Nephron (organoid): ENCODE results near the gene HSPH1.

ENCODE experiments used
- H3K27ac Mint-ChIP-seq, 3 experiments: 2 replicates each; pipeline ENCODE4 v1.8.0; 2020; ENCODE audit warnings: mixed read lengths in 3 of 3, mild to moderate bottlenecking in 2 of 3, moderate library complexity in 1 of 3
- H3K27me3 Mint-ChIP-seq: 2 replicates; pipeline ENCODE4 v1.8.0; 2021; ENCODE audit warnings: low read depth, mild to moderate bottlenecking, moderate library complexity, mixed read lengths
- H3K36me3 Mint-ChIP-seq: 2 replicates; pipeline ENCODE4 v1.8.0; 2020; ENCODE audit warnings: low read depth, mixed read lengths
- H3K4me1 Mint-ChIP-seq: 2 replicates; pipeline ENCODE4 v1.8.0; 2020; ENCODE audit warnings: mixed read lengths
- H3K4me3 Mint-ChIP-seq, 3 experiments: 2 replicates each; pipeline ENCODE4 v1.8.0; 2020; ENCODE audit warnings: mild to moderate bottlenecking in 3 of 3, mixed read lengths in 3 of 3, moderate library complexity in 2 of 3
- H3K9me3 Mint-ChIP-seq: 2 replicates; pipeline ENCODE4 v1.8.0; 2020; ENCODE audit warnings: mixed read lengths
- TF ChIP-seq, protein P1 (sequence below), 3 experiments: fragments of 200-600 bp; sonication (generic); IDR thresholded peaks; one replicate each; pipeline ENCODE4 v1.5.0; 2021; ENCODE audit warnings: antibody characterized with exemption in 3 of 3; ENCODE audit not compliant: unreplicated experiment in 3 of 3

HSPH1 gene

GRCh38 chr13:31116224-31116623 is 45.5 kb downstream of the HSPH1 start:
- no peak overlapping the region for H3K4me3 Mint-ChIP-seq
- H3K4me1 Mint-ChIP-seq = peaks cover 16% of the 10 kb centered on the region
- TF ChIP-seq, protein P1, sequence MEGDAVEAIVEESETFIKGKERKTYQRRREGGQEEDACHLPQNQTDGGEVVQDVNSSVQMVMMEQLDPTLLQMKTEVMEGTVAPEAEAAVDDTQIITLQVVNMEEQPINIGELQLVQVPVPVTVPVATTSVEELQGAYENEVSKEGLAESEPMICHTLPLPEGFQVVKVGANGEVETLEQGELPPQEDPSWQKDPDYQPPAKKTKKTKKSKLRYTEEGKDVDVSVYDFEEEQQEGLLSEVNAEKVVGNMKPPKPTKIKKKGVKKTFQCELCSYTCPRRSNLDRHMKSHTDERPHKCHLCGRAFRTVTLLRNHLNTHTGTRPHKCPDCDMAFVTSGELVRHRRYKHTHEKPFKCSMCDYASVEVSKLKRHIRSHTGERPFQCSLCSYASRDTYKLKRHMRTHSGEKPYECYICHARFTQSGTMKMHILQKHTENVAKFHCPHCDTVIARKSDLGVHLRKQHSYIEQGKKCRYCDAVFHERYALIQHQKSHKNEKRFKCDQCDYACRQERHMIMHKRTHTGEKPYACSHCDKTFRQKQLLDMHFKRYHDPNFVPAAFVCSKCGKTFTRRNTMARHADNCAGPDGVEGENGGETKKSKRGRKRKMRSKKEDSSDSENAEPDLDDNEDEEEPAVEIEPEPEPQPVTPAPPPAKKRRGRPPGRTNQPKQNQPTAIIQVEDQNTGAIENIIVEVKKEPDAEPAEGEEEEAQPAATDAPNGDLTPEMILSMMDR (IDR thresholded peaks at IDR 0.05; ENCODE audit: unreplicated experiment in 3 of 3) = no peak
- H3K27me3 Mint-ChIP-seq = peaks cover 35% of the 10 kb centered on the region
- H3K9me3 Mint-ChIP-seq = no peaks in the 10 kb centered on the region
- no peak overlapping the region for H3K27ac Mint-ChIP-seq
- no peaks in the 10 kb centered on the region for H3K36me3 Mint-ChIP-seq

DNA sequence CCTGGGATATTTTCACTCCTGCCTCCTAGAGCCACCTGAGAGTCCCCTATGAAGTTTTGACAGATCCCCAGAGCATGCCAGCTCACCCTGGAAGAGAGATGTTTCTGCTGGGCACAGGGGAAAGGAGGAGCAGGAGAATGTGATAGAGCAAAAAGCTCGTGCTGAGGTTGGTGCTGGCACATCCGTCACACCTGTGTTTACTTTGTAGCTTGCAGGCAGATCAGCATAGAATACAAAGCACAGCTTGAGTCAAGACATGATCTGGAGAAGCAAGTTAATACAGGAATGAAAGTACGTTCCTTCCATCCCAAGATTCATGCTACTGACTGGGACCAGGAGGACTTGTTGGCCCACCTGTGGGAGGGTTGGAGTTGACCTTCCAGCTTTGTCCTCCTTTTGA is 46.1 kb downstream of the HSPH1 start:
- TF ChIP-seq, protein P1 (IDR thresholded peaks at IDR 0.05; ENCODE audit: unreplicated experiment in 3 of 3) = no peak
- H3K4me3 Mint-ChIP-seq = no peak overlapping the region
- H3K27ac Mint-ChIP-seq = no peak overlapping the region
- H3K36me3 Mint-ChIP-seq = no peaks in the 10 kb centered on the region
- peaks cover 39% of the 10 kb centered on the region for H3K27me3 Mint-ChIP-seq
- H3K9me3 Mint-ChIP-seq = no peaks in the 10 kb centered on the region
- H3K4me1 Mint-ChIP-seq = peaks cover 10% of the 10 kb centered on the region

- no peak overlapping the region for H3K4me3 Mint-ChIP-seq
- no peaks in the 10 kb centered on the region for H3K9me3 Mint-ChIP-seq
- H3K36me3 Mint-ChIP-seq = no peaks in the 10 kb centered on the region
- TF ChIP-seq, protein P1 (IDR thresholded peaks at IDR 0.05; ENCODE audit: unreplicated experiment in 3 of 3) = no peak
- H3K27ac Mint-ChIP-seq = no peak overlapping the region
- H3K4me1 Mint-ChIP-seq = peaks cover 3% of the 10 kb centered on the region
- H3K27me3 Mint-ChIP-seq = peaks cover 33% of the 10 kb centered on the region
Measured at GRCh38 chr13:31114641-31115040, 47.1 kb downstream of the HSPH1 start.

- TF ChIP-seq, protein P1 (IDR thresholded peaks at IDR 0.05; ENCODE audit: unreplicated experiment in 3 of 3) = no peak
- H3K4me3 Mint-ChIP-seq = no peak overlapping the region
- H3K36me3 Mint-ChIP-seq = no peaks in the 10 kb centered on the region
- H3K27me3 Mint-ChIP-seq = peaks cover 22% of the 10 kb centered on the region
- H3K27ac Mint-ChIP-seq = no peak overlapping the region
- H3K9me3 Mint-ChIP-seq = no peaks in the 10 kb centered on the region
- no peaks in the 10 kb centered on the region for H3K4me1 Mint-ChIP-seq
Measured at GRCh38 chr13:31111136-31111535, 50.6 kb downstream of the HSPH1 start.

GRCh38 chr13:31110617-31111016 is 51.1 kb downstream of the HSPH1 start:
- H3K4me3 Mint-ChIP-seq = no peak overlapping the region
- H3K27ac Mint-ChIP-seq = no peak overlapping the region
- no peaks in the 10 kb centered on the region for H3K9me3 Mint-ChIP-seq
- TF ChIP-seq, protein P1 (IDR thresholded peaks at IDR 0.05; ENCODE audit: unreplicated experiment in 3 of 3) = no peak
- no peaks in the 10 kb centered on the region for H3K4me1 Mint-ChIP-seq
- H3K27me3 Mint-ChIP-seq = peaks cover 19% of the 10 kb centered on the region
- H3K36me3 Mint-ChIP-seq = no peaks in the 10 kb centered on the region

DNA sequence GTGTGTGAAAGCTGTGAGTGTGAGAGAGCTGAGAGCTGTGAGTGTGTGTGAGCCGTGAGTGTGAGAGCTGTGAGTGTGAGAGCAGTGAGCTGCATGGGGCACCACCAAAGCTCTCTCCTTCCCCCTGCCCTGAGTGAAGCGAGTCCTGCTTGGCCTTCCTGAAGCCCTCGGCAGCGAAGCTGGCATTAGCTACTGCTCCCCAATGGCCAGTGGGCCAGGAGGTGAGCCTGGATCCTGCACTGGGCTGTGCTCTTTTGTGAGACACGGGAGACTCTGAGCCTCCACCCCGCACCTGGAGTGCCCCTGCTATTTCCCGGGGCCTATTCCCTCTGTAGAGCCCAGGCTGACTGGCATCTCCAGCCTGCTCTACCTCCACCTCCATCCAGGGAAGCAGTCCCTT is 51.5 kb downstream of the HSPH1 start:
- peaks cover 4% of the 10 kb centered on the region for H3K4me1 Mint-ChIP-seq
- no peaks in the 10 kb centered on the region for H3K36me3 Mint-ChIP-seq
- H3K9me3 Mint-ChIP-seq = no peaks in the 10 kb centered on the region
- H3K27me3 Mint-ChIP-seq = peaks cover 20% of the 10 kb centered on the region
- TF ChIP-seq, protein P1 (IDR thresholded peaks at IDR 0.05; ENCODE audit: unreplicated experiment in 3 of 3) = no peak
- peak overlapping the region in 1 of 3 experiments; percentile 45 for H3K27ac Mint-ChIP-seq
- H3K4me3 Mint-ChIP-seq = no peak overlapping the region
